Measurements from ENCODE around the gene CCDC127.

DNA sequence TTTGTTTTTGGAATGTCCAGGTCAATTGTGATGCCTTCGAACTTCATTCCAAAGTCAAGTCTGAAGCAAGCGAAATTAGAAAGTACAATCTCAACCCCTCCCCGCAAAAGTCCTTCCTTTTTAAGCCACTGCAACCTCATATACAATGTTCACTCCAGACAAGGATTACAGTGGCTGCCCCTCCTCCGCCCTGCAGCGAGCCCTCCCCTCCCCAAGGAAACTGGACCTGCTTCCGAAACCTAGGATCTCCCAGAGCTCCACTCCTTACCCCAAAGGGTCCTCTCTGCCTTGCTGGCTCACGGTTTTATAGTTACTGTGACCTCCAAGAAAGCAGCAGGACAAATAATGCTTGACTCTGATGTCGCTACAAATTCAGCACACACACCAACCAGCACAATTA is 16.3 kb downstream of the CCDC127 start:
- TF ChIP-seq, protein P1, sequence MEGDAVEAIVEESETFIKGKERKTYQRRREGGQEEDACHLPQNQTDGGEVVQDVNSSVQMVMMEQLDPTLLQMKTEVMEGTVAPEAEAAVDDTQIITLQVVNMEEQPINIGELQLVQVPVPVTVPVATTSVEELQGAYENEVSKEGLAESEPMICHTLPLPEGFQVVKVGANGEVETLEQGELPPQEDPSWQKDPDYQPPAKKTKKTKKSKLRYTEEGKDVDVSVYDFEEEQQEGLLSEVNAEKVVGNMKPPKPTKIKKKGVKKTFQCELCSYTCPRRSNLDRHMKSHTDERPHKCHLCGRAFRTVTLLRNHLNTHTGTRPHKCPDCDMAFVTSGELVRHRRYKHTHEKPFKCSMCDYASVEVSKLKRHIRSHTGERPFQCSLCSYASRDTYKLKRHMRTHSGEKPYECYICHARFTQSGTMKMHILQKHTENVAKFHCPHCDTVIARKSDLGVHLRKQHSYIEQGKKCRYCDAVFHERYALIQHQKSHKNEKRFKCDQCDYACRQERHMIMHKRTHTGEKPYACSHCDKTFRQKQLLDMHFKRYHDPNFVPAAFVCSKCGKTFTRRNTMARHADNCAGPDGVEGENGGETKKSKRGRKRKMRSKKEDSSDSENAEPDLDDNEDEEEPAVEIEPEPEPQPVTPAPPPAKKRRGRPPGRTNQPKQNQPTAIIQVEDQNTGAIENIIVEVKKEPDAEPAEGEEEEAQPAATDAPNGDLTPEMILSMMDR (IDR thresholded peaks at IDR 0.05), result no peak
- TF ChIP-seq POLR2A (IDR thresholded peaks at IDR 0.05), result no peak
